Naive B cell (primary cell): ENCODE measurements around the gene ZFPL1. TPM values are rescaled to one million over a fixed set of nuclear protein-coding genes. Genes with fewer than 3 reads are reported as not detected.
A peak's percentile ranks its signal among the peaks of the same experiment; 100 is the strongest.

Experiments
- ATAC-seq, 2 donors: fragments of 150-1000 bp; cut with Tn5 transposase; 2 replicates each; pipeline ENCODE4 v1.10.0; 2021; ENCODE audit warnings: low read depth in 2 of 2, mild to moderate bottlenecking in 2 of 2, moderate library complexity in 2 of 2
- DNase-seq: peaks from one replicate; pipeline ENCODE4 v3.0.0; 2022
- H3K27ac Mint-ChIP-seq, 6 donors: one replicate each; pipeline ENCODE4 v1.8.0; 2020 to 2022; ENCODE audit warnings: mild to moderate bottlenecking in 6 of 6, mixed read lengths in 6 of 6, moderate library complexity in 5 of 6, inconsistent platforms in 2 of 6
- H3K27me3 Mint-ChIP-seq, 3 donors: one replicate each; pipeline ENCODE4 v1.8.0; 2021 to 2022; ENCODE audit warnings: mixed read lengths in 3 of 3, mild to moderate bottlenecking in 1 of 3
- H3K36me3 Mint-ChIP-seq, 2 donors: one replicate each; pipeline ENCODE4 v1.8.0; 2020 to 2022; ENCODE audit warnings: mixed read lengths in 2 of 2, inconsistent platforms in 1 of 2, mild to moderate bottlenecking in 1 of 2
- H3K4me1 Mint-ChIP-seq, 3 donors: one replicate each; pipeline ENCODE4 v1.8.0; 2020 to 2022; ENCODE audit warnings: mixed read lengths in 3 of 3, inconsistent platforms in 1 of 3, mild to moderate bottlenecking in 1 of 3, moderate library complexity in 1 of 3
- H3K4me3 Mint-ChIP-seq, 8 donors: one replicate each; pipeline ENCODE4 v1.8.0; 2020 to 2022; ENCODE audit warnings: mild to moderate bottlenecking in 8 of 8, mixed read lengths in 8 of 8, moderate library complexity in 8 of 8, inconsistent platforms in 2 of 8
- H3K9me3 Mint-ChIP-seq, 7 donors: one replicate each; pipeline ENCODE4 v1.8.0; 2020 to 2022; ENCODE audit warnings: mixed read lengths in 7 of 7, mild to moderate bottlenecking in 5 of 7, inconsistent platforms in 2 of 7, moderate library complexity in 1 of 7
- polyA plus RNA-seq, 6 donors: library from polyadenylated mRNA; unstranded; fragments of 300-500 nt; fragmentation: Illumina TruSeq; gene quantifications; one replicate each; pipeline ENCODE4 v1.2.3, GENCODE V29; 2021; ENCODE audit warnings: low read depth in 6 of 6

The ZFPL1 gene
- polyA plus RNA-seq: 10 to 100 TPM; 30.0 to 37.4 (median 35.0) TPM

DNA sequence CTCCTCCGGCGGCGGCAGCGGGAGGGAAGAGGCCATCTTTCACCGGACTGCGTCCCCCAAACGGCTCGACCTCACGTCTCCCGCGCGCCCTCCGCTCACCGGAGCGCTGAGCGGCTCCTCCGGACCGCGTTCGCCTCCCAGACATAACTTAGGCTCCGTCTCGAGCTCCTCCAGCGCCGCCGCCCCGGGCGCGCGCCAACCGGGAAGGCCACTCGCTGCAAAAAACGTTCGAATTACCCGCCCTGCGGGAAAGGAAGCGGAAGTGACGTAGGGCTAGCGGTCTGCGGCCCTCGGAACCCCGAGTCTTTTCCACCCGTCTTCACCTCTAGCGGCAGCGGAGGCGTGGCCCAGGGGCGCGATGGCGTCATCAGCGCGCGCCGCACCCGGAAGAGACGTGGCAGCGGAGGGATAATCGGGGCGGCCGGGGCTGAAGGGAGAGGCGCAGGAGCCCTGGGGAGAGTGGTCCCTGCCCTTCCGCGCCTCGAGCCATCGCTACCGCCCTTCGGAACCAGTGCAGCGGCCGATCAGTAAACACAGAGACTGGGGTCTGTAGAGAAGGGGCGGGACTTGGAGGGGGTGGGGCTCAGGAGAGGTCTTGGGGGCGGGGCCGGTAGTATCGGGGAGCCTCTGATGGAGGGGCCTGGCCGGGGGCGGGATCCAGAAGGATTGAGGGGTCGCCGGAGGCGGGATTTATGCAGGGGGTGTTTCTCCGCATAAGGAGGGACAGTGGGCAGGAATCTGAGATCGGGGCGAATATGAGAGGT is at the start of gene ZFPL1, which contains the start of gene CDCA5:
Gene ZFPL1 (plus strand): TSS at position 389 of the 764 bp plus-strand sequence. CDS start 477 bp downstream, outside the sequence.
Gene CDCA5 (minus strand): TSS at position 207 of the 764 bp plus-strand sequence. CDS start 62 bp downstream, at position 145.
- H3K27me3 Mint-ChIP-seq: no peaks in the 10 kb centered on the region
- H3K27ac Mint-ChIP-seq: peak within 1 kb of the TSS; percentile 94 to 99 (median 98)
- peaks cover 34 to 42% (median 35%) of the 10 kb centered on the region in 3 donors for H3K4me1 Mint-ChIP-seq

GRCh38 chr11:65034423-65034822 is 49.6 kb upstream of the ZFPL1 start:
- Mint-ChIP-seq H3K4me3 (no peak overlapping the region), H3K9me3 (no peaks in the 10 kb centered on the region), H3K4me1 (peaks cover 0 to 8% (median 6%) of the 10 kb centered on the region in 3 donors)

More for the DNA sequence above, at the start of gene ZFPL1, which contains the start of gene CDCA5:
- H3K4me3 Mint-ChIP-seq: peak within 1 kb of the TSS; percentile 94 to 99 (median 96)
- peak; percentile 94 to 95 for ATAC-seq
- peaks cover 6 to 17% of the 10 kb centered on the region in 2 donors for H3K36me3 Mint-ChIP-seq
- H3K9me3 Mint-ChIP-seq: no peaks in the 10 kb centered on the region
- peak; percentile 96 for DNase-seq

GRCh38 chr11:65035579-65035978 is 48.4 kb upstream of the ZFPL1 start:
- ATAC-seq (no peak), DNase-seq (no peak)
- Mint-ChIP-seq H3K4me1 (peaks cover 1 to 16% (median 6%) of the 10 kb centered on the region in 3 donors), H3K9me3 (no peaks in the 10 kb centered on the region), H3K36me3 (no peaks in the 10 kb centered on the region), H3K4me3 (no peak overlapping the region), H3K27ac (no peak overlapping the region), H3K27me3 (no peaks in the 10 kb centered on the region)

More at GRCh38 chr11:65034423-65034822, 49.6 kb upstream of the ZFPL1 start:
- no peaks in the 10 kb centered on the region for H3K36me3 Mint-ChIP-seq
- ATAC-seq (no peak), DNase-seq (no peak)
- no peak overlapping the region for H3K27ac Mint-ChIP-seq
- no peaks in the 10 kb centered on the region for H3K27me3 Mint-ChIP-seq

- DNase-seq (no peak), ATAC-seq (no peak)
- H3K36me3 Mint-ChIP-seq: no peaks in the 10 kb centered on the region
- no peak overlapping the region for H3K4me3 Mint-ChIP-seq
- peaks cover 5 to 22% (median 9%) of the 10 kb centered on the region in 3 donors for H3K4me1 Mint-ChIP-seq
- no peak overlapping the region for H3K27ac Mint-ChIP-seq
- H3K27me3 Mint-ChIP-seq: no peaks in the 10 kb centered on the region
- H3K9me3 Mint-ChIP-seq: no peaks in the 10 kb centered on the region
Measured at GRCh38 chr11:65036931-65037330, 47.1 kb upstream of the ZFPL1 start.

DNA sequence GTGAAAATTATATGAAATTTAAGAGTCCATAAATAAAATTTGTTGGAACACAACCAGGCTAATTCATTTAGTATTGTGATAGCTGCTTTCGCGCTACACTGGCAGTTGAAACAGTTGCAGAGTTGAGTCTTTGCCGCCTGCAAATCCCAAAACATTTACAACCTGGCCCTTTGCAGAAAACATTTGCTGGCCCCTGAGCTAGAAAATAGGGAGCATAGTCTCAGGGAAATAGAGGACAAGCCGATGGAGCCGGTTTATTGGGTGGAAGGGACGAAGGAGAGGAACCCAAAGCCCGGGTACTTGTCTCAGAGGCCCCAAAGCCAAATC is 43.5 kb upstream of the ZFPL1 start:
- DNase-seq (no peak), ATAC-seq (no peak)
- Mint-ChIP-seq H3K9me3 (no peaks in the 10 kb centered on the region), H3K4me1 (peaks cover 9 to 28% (median 13%) of the 10 kb centered on the region in 3 donors), H3K27me3 (no peaks in the 10 kb centered on the region), H3K4me3 (peak overlapping the region; percentile 94 to 97 (median 96)), H3K36me3 (peaks cover 0 to 10% of the 10 kb centered on the region in 2 donors), H3K27ac (peak overlapping the region; percentile 79 to 96 (median 92))

- peak; percentile 85 to 86 for ATAC-seq
- Mint-ChIP-seq H3K27me3 (no peaks in the 10 kb centered on the region), H3K4me3 (peak within 1 kb of the TSS; percentile 94 to 97 (median 96)), H3K4me1 (peaks cover 9 to 28% (median 13%) of the 10 kb centered on the region in 3 donors), H3K27ac (peak within 1 kb of the TSS; percentile 79 to 96 (median 92)), H3K36me3 (peaks cover 0 to 10% of the 10 kb centered on the region in 2 donors), H3K9me3 (no peaks in the 10 kb centered on the region)
- peak; percentile 84 for DNase-seq
Measured at GRCh38 chr11:65040847-65041622, 43.0 kb upstream of the ZFPL1 start, which contains the start of gene SAC3D1. SAC3D1 (plus strand) TSS chr11:65041210; CDS start chr11:65041293, 83 bp downstream.

DNA sequence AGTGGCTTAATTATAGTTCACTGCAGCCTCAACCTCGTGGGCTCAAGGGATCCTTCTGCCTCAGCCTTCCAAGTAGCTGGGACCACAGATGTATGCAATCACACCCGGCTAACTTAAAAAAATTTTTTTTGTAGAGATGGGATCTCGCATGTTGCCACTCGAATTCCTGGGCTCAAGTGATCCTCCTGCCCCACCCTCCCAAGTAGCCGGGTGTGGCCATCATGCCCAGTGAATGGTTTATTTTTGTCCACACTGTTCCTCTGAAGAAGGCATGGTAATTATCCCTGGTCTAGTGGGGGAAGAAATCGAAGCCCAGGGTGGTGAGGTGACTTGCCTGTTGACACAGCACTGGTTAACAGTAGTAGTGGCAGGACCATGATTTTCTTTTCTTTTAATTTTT is 41.1 kb upstream of the ZFPL1 start:
- ATAC-seq (no peak), DNase-seq (no peak)
- H3K36me3 Mint-ChIP-seq: peaks cover 0 to 10% of the 10 kb centered on the region in 2 donors
- H3K4me1 Mint-ChIP-seq: peaks cover 18 to 39% (median 20%) of the 10 kb centered on the region in 3 donors
- peak overlapping the region; percentile 12 to 94 (median 86) for H3K4me3 Mint-ChIP-seq
- H3K9me3 Mint-ChIP-seq: no peaks in the 10 kb centered on the region
- no peak overlapping the region for H3K27ac Mint-ChIP-seq
- no peaks in the 10 kb centered on the region for H3K27me3 Mint-ChIP-seq

DNA sequence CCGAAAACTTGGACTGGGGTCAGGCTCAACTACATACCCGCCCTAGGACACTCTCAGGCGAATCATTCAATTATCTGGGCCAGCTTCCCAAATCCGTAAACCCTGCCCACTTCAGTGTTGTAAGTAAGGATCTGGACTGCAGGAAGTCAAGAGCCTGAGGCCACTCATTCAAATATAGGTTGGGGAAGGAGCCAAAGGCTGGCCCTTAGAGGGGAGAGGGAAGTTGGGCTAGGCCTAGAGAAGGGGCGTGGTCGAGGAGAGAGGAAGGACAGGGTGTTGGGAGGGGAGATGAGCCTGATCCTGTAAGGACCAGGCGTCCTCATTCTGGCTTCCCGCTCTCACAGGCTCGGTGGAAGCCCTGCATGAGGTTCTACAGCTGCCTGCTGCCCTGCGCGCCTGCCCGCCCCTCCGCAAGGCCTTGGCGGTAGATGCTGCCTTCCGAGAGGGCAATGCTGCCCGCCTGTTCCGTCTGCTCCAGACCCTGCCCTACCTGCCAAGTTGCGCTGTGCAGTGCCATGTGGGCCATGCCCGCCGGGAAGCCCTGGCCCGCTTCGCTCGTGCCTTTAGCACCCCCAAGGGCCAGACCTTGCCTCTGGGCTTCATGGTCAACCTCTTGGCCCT is 40.0 kb upstream of the ZFPL1 start:
- ATAC-seq: no peak
- Mint-ChIP-seq H3K9me3 (no peaks in the 10 kb centered on the region), H3K4me3 (peak overlapping the region in 3 of 8 donors; percentile 6 to 88 (median 38)), H3K4me1 (peaks cover 14 to 37% (median 25%) of the 10 kb centered on the region in 3 donors), H3K36me3 (peaks cover 0 to 10% of the 10 kb centered on the region in 2 donors), H3K27me3 (no peaks in the 10 kb centered on the region), H3K27ac (peak overlapping the region in 1 of 6 donors; percentile 76)
- DNase-seq: no peak

- Mint-ChIP-seq H3K27ac (no peak overlapping the region), H3K27me3 (no peaks in the 10 kb centered on the region), H3K4me3 (peak overlapping the region in 2 of 8 donors; percentile 50 to 88), H3K36me3 (peaks cover 0 to 10% of the 10 kb centered on the region in 2 donors), H3K4me1 (peaks cover 14 to 32% (median 25%) of the 10 kb centered on the region in 3 donors), H3K9me3 (no peaks in the 10 kb centered on the region)
- ATAC-seq (no peak), DNase-seq (no peak)
Measured at GRCh38 chr11:65045061-65045460, 39.0 kb upstream of the ZFPL1 start.

- DNase-seq (no peak), ATAC-seq (no peak)
- peaks cover 14 to 28% (median 22%) of the 10 kb centered on the region in 3 donors for H3K4me1 Mint-ChIP-seq
- no peaks in the 10 kb centered on the region for H3K9me3 Mint-ChIP-seq
- no peak overlapping the region for H3K27ac Mint-ChIP-seq
- peaks cover 0 to 10% of the 10 kb centered on the region in 2 donors for H3K36me3 Mint-ChIP-seq
- H3K4me3 Mint-ChIP-seq: peak overlapping the region in 3 of 8 donors; percentile 47 to 88 (median 52)
- no peaks in the 10 kb centered on the region for H3K27me3 Mint-ChIP-seq
Measured at GRCh38 chr11:65045728-65046127, 38.3 kb upstream of the ZFPL1 start.

- H3K4me3 Mint-ChIP-seq: peak overlapping the region; percentile 82 to 98 (median 86)
- no peaks in the 10 kb centered on the region for H3K9me3 Mint-ChIP-seq
- H3K27ac Mint-ChIP-seq: peak overlapping the region in 5 of 6 donors; percentile 36 to 86 (median 71)
- no peaks in the 10 kb centered on the region for H3K27me3 Mint-ChIP-seq
- DNase-seq: peak; percentile 20
- H3K36me3 Mint-ChIP-seq: peaks cover 0 to 10% of the 10 kb centered on the region in 2 donors
- H3K4me1 Mint-ChIP-seq: peaks cover 12 to 21% (median 20%) of the 10 kb centered on the region in 3 donors
- ATAC-seq: peak; percentile 73 to 79
Measured at GRCh38 chr11:65047581-65048422, 36.2 kb upstream of the ZFPL1 start.

- Mint-ChIP-seq H3K9me3 (no peaks in the 10 kb centered on the region), H3K4me1 (peaks cover 26 to 35% (median 34%) of the 10 kb centered on the region in 3 donors), H3K27ac (peak overlapping the region in 1 of 6 donors; percentile 50), H3K4me3 (no peak overlapping the region), H3K27me3 (no peaks in the 10 kb centered on the region), H3K36me3 (no peaks in the 10 kb centered on the region)
- DNase-seq (no peak), ATAC-seq (no peak)
Measured at GRCh38 chr11:65051398-65051858, 32.6 kb upstream of the ZFPL1 start.
